ENCODE measurements around the gene RIMS1. TPM values are rescaled to one million over a fixed set of nuclear protein-coding genes. Genes with fewer than 3 reads are reported as not detected.
A peak's percentile ranks its signal among the peaks of the same experiment; 100 is the strongest.

Gene RIMS1
- total and polyA plus RNA-seq, 4 donors, result 0.14 to 5.7 (median 1.6) TPM

- 84 to 92% methylated on average over 1 of the region's 1 CpG for WGBS, 2 donors
- no peak overlapping the region for H3K27ac ChIP-seq (ENCODE audit: low read depth in 1 of 2, low read length in 1 of 2)
- H3K36me3 ChIP-seq (ENCODE audit: control insufficient read depth in 4 of 4, insufficient read depth in 4 of 4, low read length in 4 of 4), result no peaks in the 10 kb centered on the region
- H3K9ac ChIP-seq (ENCODE audit: insufficient read depth in 1 of 2, low read length in 2 of 2), result no peak overlapping the region
- H3K27me3 ChIP-seq (ENCODE audit: control insufficient read depth in 3 of 3, insufficient read depth in 3 of 3, low read length in 2 of 3), result no peaks in the 10 kb centered on the region
- no peak overlapping the region for H3K4me3 ChIP-seq
- DNase-seq, result no peak
- no peak for TF ChIP-seq CTCF (IDR thresholded peaks at IDR 0.05; ENCODE audit: control extremely low read depth, extremely low read depth)
- H3K9me3 ChIP-seq (ENCODE audit: control insufficient read depth in 4 of 4, insufficient read depth in 3 of 4, low read length in 3 of 4), result no peaks in the 10 kb centered on the region
- no peak for ATAC-seq (ENCODE audit: insufficient read depth, low FRiP score)
- H3K4me1 ChIP-seq (ENCODE audit: control insufficient read depth in 5 of 5, insufficient read depth in 5 of 5, low read length in 5 of 5), result no peaks in the 10 kb centered on the region
Measured at GRCh38 chr6:72348926-72349325, 462.6 kb downstream of the RIMS1 start.

GRCh38 chr6:72350296-72350881 is 464.0 kb downstream of the RIMS1 start:
- 75 to 88% methylated on average over 1 of the region's 1 CpG for WGBS, 2 donors
- TF ChIP-seq CTCF (IDR thresholded peaks at IDR 0.05; ENCODE audit: control extremely low read depth, extremely low read depth), result no peak
- Histone ChIP-seq H3K4me1 (ENCODE audit: control insufficient read depth in 5 of 5, insufficient read depth in 5 of 5, low read length in 5 of 5) (no peaks in the 10 kb centered on the region), H3K27me3 (ENCODE audit: control insufficient read depth in 3 of 3, insufficient read depth in 3 of 3, low read length in 2 of 3) (no peaks in the 10 kb centered on the region), H3K27ac (ENCODE audit: low read depth in 1 of 2, low read length in 1 of 2) (no peak overlapping the region), H3K36me3 (ENCODE audit: control insufficient read depth in 4 of 4, insufficient read depth in 4 of 4, low read length in 4 of 4) (no peaks in the 10 kb centered on the region), H3K9ac (ENCODE audit: insufficient read depth in 1 of 2, low read length in 2 of 2) (no peak overlapping the region), H3K9me3 (ENCODE audit: control insufficient read depth in 4 of 4, insufficient read depth in 3 of 4, low read length in 3 of 4) (no peaks in the 10 kb centered on the region), H3K4me3 (no peak overlapping the region)
- ATAC-seq (ENCODE audit: insufficient read depth, low FRiP score) (no peak), DNase-seq (no peak)

- no peak overlapping the region for H3K4me3 ChIP-seq
- 76 to 85% methylated on average over 7 of the region's 7 CpGs for WGBS, 2 donors
- H3K36me3 ChIP-seq (ENCODE audit: control insufficient read depth in 4 of 4, insufficient read depth in 4 of 4, low read length in 4 of 4), result no peaks in the 10 kb centered on the region
- H3K9ac ChIP-seq (ENCODE audit: insufficient read depth in 1 of 2, low read length in 2 of 2), result no peak overlapping the region
- no peak for TF ChIP-seq CTCF (IDR thresholded peaks at IDR 0.05; ENCODE audit: control extremely low read depth, extremely low read depth)
- no peak for ATAC-seq (ENCODE audit: insufficient read depth, low FRiP score)
- no peaks in the 10 kb centered on the region for H3K27me3 ChIP-seq (ENCODE audit: control insufficient read depth in 3 of 3, insufficient read depth in 3 of 3, low read length in 2 of 3)
- no peak overlapping the region for H3K27ac ChIP-seq (ENCODE audit: low read depth in 1 of 2, low read length in 1 of 2)
- DNase-seq, result peak in 2 of 3 donors; percentile 4 to 19
- H3K9me3 ChIP-seq (ENCODE audit: control insufficient read depth in 4 of 4, insufficient read depth in 3 of 4, low read length in 3 of 4), result no peaks in the 10 kb centered on the region
- H3K4me1 ChIP-seq (ENCODE audit: control insufficient read depth in 5 of 5, insufficient read depth in 5 of 5, low read length in 5 of 5), result peaks cover 0 to 4% (median 3%) of the 10 kb centered on the region in 5 donors
Measured at GRCh38 chr6:72363844-72364740, 477.7 kb downstream of the RIMS1 start.
